IPS DF 6.9 (cell line): ENCODE measurements around the gene HEATR1.

Experiments used
- DNase-seq: peaks from one replicate; pipeline ENCODE4 v3.0.0-alpha.2; 2013; ENCODE audit warnings: low read depth, low spot score
- H3K27ac ChIP-seq: one replicate; pipeline ENCODE4 v1.5.1; 2013; ENCODE audit warnings: low read length, control low read depth
- H3K27me3 ChIP-seq: 2 replicates; pipeline ENCODE4 v1.6.1; 2013; ENCODE audit warnings: mild to moderate bottlenecking, low read length; ENCODE audit not compliant: control insufficient read depth, insufficient read depth
- H3K36me3 ChIP-seq: 2 replicates; pipeline ENCODE4 v1.6.1; 2013; ENCODE audit warnings: low read length; ENCODE audit not compliant: control insufficient read depth, insufficient read depth
- H3K4me1 ChIP-seq: 2 replicates; pipeline ENCODE4 v1.6.1; 2013; ENCODE audit warnings: low read length; ENCODE audit not compliant: control insufficient read depth, insufficient read depth
- H3K4me3 ChIP-seq: 2 replicates; pipeline ENCODE4 v1.5.1; 2013; ENCODE audit warnings: mild to moderate bottlenecking, low read length
- H3K9me3 ChIP-seq: 2 replicates; pipeline ENCODE4 v1.6.1; 2013; ENCODE audit warnings: low read length, inconsistent platforms; ENCODE audit not compliant: control insufficient read depth, insufficient read depth
- WGBS: extraction: QIAGEN DNeasy Blood & Tissue Kit; methylation state at CpG from one replicate; pipeline ENCODE4 v1.1.7; 2013; ENCODE audit warnings: mixed read lengths, missing lambda C conversion rate; ENCODE audit not compliant: insufficient read length, insufficient coverage; 5-methylcytosine and 5-hydroxymethylcytosine counted together

The HEATR1 gene

DNA sequence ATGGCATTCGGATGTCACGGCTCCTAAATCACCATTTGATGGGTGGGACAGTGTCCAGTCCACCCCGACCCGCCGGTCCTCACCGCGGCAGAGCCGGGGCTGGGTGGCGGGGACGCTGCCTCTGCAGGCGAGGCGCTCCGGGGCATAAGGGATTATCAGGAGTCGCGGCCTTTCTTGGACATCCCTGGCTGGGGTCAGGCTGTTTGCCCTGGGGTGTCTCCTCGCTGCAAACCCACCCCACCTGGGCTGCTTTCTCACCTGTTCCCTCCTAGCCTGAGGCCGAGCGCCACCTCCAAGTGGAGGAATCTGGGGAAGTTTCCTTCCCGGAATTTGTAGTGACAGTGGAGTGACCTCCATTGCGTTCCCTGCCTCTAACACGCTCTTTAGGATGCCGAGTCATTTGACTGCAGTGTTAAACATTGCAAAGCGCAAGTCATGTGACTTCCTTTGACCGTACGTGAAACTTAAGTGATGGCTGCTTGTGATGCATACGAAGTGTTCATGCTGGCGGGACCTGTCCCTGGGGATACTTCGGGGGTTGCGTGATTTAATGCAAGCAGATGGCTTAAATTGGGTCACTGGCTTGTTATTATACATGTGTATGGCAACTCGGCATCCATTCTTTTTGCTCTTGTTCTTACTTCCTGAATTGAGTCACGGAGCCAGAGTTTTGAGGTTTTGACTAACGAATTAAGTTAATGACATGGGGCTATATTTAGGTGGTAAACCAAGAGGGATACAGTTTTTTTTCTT is 80.0 kb downstream of the HEATR1 start:
- 0 out of 2 replicates have a peak, but pooled peaks cover 2% of the 10 kb centered on the region for H3K27me3 ChIP-seq
- no CpG with 5 or more reads among the region's 32 CpGs for WGBS
- no peak overlapping the region for H3K27ac ChIP-seq

DNA sequence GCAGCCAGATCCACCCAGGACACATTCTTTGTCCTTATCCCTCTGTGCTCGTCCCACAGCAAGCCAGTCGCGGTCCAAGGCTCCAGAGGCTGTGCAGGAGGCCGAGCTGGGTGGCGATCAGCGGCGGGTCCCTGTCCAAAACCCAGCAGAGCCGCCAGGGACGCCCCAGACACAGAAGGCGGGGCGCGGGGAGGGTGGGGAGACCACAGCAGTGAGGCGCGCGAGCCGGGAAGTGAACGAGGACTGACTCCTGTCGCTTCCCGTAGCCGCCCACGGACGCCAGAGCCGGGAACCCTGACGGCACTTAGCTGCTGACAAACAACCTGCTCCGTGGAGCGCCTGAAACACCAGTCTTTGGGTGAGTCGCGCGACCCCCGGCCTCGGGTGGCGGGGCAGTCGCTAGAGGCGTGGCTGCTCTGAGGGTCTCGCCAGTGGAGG is 80.6 kb downstream of the HEATR1 start, which contains the start of gene LGALS8:
Gene LGALS8 (plus strand): TSS at position 279 of the 438 bp plus-strand sequence. CDS start 2,089 bp downstream, outside the sequence.
- no peak for DNase-seq
- no CpG with 5 or more reads among the region's 35 CpGs for WGBS
- Histone ChIP-seq H3K4me3 (peak within 1 kb of the TSS; percentile 85), H3K4me1 (peaks cover 2% of the 10 kb centered on the region; the same call in 1 of the 2 replicates), H3K27ac (no peak within 1 kb of the TSS), H3K9me3 (no peaks in the 10 kb centered on the region), H3K27me3 (0 out of 2 replicates have a peak, but pooled peaks cover 2% of the 10 kb centered on the region), H3K36me3 (no peaks in the 10 kb centered on the region)

More for the DNA sequence above, 80.0 kb downstream of the HEATR1 start:
- no peaks in the 10 kb centered on the region for H3K9me3 ChIP-seq
- DNase-seq: no peak
- H3K4me1 ChIP-seq: peaks cover 2% of the 10 kb centered on the region; the same call in 1 of the 2 replicates
- H3K36me3 ChIP-seq: no peaks in the 10 kb centered on the region
- H3K4me3 ChIP-seq: peak overlapping the region; percentile 85

DNA sequence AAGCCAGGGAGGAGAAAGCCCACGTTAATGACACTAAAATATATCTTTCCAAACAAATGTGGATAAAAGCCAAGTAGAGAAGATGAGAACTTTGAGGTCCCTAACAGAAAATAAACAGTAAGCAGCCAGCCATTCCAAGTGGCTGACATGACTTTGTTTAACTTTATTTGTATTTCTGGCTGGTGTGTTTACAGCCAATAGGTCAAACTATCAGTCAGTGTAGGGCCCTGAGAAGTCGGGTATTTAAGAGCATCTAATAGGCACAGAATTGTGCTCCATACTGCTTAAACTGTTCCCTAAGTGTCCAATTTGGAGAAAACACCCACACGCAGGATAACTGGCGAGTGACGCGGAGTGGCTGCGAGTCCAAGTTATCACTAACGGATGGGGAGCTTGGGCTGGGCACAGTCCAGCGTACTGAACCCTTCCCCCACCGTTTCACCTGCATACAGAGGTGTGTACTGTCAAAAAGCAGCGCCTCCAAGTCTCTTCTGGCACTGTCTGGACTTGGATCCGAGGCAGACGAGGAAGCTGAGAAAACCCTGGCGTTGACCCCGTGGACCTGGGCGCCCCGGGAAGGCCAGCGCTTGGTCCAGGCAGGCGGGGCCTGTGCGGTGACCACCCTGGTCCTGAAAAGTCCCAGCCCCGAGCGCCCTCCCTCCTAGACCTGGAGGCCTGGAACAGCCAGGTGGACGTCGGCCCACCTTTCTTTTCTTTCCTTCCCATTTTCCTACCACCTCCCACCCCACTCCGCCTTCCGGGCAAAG is 81.2 kb downstream of the HEATR1 start:
- Histone ChIP-seq H3K36me3 (no peaks in the 10 kb centered on the region), H3K27ac (no peak overlapping the region), H3K27me3 (0 out of 2 replicates have a peak, but pooled peaks cover 2% of the 10 kb centered on the region), H3K9me3 (no peaks in the 10 kb centered on the region), H3K4me1 (peaks cover 2% of the 10 kb centered on the region; the same call in 1 of the 2 replicates), H3K4me3 (peak overlapping the region; percentile 85; the same call in 1 of the 2 replicates)
- no peak for DNase-seq
- no CpG with 5 or more reads among the region's 26 CpGs for WGBS

DNA sequence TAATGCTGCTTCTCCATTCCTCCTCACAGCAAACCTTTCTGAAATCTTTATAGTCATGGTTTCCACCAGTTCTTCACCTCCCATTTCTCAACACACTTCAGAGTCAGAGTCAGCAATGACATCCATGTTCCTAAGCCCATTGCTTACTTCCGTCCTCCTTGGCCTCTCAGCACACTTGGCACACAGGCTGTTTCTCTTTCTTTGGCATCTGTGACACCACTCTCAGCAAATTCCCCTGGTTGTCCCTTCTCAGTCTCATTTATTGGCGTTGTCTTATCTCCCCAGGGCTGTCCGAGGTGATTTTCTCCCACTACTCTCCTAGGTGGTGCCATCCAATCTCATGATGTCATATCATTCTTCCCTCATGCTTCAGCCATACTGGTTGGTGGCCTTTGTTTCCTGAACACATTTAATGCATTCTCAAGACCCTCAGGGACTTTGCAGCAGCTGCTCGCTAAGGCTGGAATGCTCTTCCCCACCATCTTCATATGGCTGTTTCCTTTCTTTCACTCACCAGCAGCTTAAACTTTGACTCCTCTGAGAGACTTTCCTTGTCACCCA is 83.8 kb downstream of the HEATR1 start:
- no peaks in the 10 kb centered on the region for H3K36me3 ChIP-seq
- H3K4me1 ChIP-seq: peaks cover 2% of the 10 kb centered on the region
- no peak overlapping the region for H3K4me3 ChIP-seq
- H3K27ac ChIP-seq: no peak overlapping the region
- no peaks in the 10 kb centered on the region for H3K9me3 ChIP-seq
- DNase-seq: no peak
- no CpG with 5 or more reads among the region's 4 CpGs for WGBS
- 0 out of 2 replicates have a peak, but pooled peaks cover 2% of the 10 kb centered on the region for H3K27me3 ChIP-seq

DNA sequence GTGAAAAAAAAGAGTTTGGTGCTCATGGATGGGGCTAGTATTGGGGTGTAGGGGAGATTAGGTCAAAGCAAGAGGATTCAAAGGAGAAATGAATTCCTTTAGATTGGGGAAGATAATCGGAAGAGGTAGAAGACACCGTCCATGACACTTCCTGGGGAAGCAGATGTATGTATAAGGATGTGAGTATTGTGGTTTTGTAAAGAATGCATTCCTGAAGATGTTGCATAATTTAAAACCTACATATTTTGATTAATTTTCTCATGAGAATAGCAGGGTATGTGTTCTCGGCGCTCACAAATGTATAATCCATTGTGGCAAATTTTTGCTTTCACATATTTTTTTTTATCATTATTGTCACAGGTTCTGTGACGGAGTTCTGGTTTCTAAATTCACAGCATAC is 86.0 kb downstream of the HEATR1 start:
- DNase-seq: no peak
- H3K36me3 ChIP-seq: no peaks in the 10 kb centered on the region
- no peaks in the 10 kb centered on the region for H3K9me3 ChIP-seq
- H3K27ac ChIP-seq: no peak overlapping the region
- H3K27me3 ChIP-seq: 0 out of 2 replicates have a peak, but pooled peaks cover 2% of the 10 kb centered on the region
- H3K4me1 ChIP-seq: peaks cover 2% of the 10 kb centered on the region
- 100% methylated on average over 1 of the region's 5 CpGs for WGBS
- H3K4me3 ChIP-seq: no peak overlapping the region

DNA sequence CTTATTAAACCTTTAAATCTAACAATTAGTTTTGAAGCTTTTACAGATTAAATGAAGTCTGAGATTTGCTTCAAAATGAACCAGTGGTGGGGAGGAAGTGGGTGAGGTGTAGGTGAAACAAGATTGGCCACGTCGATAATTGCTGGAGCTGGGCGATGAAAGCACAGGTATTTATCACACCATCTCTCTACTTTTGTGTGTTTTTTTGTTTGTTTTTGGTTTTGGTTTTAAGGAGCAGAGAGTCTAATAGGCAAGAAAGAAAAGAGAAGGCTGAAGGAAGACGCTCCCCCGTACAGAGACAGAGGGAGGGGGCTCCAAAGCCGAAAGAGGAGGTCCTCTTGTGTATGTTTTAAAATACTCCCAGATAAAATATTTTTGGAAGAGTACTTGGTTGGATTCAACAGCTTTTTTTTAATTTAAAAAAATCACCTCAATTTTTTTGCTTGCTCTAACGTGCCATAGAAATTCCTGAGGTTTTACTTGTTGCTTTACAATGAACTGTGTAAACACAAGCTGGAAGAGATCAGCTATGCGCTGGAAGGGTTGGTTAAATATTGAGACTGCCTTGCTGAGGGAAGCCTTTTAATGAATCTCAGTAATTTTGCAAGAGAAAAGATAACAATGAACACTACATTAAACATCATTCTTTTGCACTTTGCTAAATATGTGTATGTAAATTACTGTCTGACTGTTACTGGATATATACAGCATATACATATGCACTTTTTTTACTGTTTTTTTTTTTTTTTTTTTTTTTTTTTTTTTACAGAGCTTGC is 87.2 kb downstream of the HEATR1 start:
- Histone ChIP-seq H3K27me3 (0 out of 2 replicates have a peak, but pooled peaks cover 2% of the 10 kb centered on the region), H3K4me3 (no peak overlapping the region), H3K27ac (no peak overlapping the region), H3K36me3 (no peaks in the 10 kb centered on the region), H3K9me3 (no peaks in the 10 kb centered on the region), H3K4me1 (no peaks in the 10 kb centered on the region; the same call in 1 of the 2 replicates)
- no CpG with 5 or more reads among the region's 8 CpGs for WGBS
- no peak for DNase-seq

DNA sequence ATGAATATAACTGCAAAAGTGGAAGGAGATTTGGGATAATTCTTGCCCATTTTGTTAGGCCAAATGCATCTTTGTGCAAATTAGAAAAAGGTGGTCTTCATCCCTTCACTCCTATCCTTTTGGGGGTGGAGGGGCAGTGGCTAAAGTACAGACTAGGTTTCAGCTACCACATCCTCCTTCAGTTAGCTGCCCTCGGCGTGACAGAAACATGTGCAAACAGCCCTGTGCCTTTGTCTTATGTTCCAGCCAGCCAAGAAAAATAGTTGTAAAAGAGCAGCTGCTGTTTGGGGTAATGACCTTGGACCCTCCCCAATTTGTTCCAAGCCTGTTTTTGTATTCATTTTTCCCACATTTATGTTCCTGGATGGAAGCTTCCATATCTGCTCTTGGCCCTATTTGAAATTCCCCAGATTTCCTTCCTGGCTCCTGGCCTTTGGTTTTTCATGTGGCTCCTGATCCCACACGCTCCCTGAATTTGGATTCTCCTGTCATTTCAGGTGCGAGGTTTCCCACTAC is 88.8 kb downstream of the HEATR1 start:
- no peak overlapping the region for H3K4me3 ChIP-seq
- H3K36me3 ChIP-seq: no peaks in the 10 kb centered on the region
- 0 out of 2 replicates have a peak, but pooled peaks cover under 1% of the 10 kb centered on the region for H3K27me3 ChIP-seq
- no peak overlapping the region for H3K27ac ChIP-seq
- H3K9me3 ChIP-seq: no peaks in the 10 kb centered on the region
- no peak for DNase-seq
- no peaks in the 10 kb centered on the region; the same call in 1 of the 2 replicates for H3K4me1 ChIP-seq
- WGBS: no CpG with 5 or more reads among the region's 4 CpGs

DNA sequence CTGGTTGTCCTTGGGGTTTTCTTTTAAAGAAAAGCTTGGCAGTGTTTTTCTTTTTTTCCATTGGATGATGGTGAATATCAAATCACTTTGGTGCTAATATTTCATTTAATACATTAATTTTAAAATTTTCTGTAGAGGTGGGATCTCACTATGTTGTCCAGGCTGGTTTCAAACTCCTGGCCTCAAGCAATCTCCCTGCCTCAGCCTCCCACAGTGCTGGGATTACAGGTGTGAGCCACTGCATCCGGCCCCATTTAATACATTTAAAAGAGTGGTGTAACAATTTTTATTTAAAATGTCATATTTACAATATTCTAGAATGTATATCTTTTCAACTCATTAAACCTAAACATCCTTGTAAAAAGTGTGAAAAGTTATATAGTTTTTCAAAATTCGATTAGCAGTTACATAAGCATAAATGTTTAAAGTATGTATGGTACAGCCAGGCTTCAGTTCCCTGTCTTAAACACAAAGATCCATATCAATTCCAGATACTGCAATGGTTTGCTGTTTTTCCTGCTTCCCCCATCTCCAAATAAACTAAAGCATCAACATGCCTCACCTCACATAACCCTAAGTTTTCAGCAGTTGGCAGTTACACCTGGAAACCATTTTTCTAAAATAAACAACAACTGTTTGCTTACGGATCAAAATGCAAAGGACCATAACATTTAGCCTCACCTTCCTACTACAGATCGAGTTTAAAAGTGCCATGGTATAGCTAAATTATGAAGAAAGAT is 89.4 kb downstream of the HEATR1 start:
- Histone ChIP-seq H3K4me3 (no peak overlapping the region), H3K4me1 (no peaks in the 10 kb centered on the region; the same call in 1 of the 2 replicates), H3K27me3 (no peaks in the 10 kb centered on the region), H3K36me3 (no peaks in the 10 kb centered on the region), H3K27ac (no peak overlapping the region), H3K9me3 (no peaks in the 10 kb centered on the region)
- no CpG with 5 or more reads among the region's 4 CpGs for WGBS
- no peak for DNase-seq

DNA sequence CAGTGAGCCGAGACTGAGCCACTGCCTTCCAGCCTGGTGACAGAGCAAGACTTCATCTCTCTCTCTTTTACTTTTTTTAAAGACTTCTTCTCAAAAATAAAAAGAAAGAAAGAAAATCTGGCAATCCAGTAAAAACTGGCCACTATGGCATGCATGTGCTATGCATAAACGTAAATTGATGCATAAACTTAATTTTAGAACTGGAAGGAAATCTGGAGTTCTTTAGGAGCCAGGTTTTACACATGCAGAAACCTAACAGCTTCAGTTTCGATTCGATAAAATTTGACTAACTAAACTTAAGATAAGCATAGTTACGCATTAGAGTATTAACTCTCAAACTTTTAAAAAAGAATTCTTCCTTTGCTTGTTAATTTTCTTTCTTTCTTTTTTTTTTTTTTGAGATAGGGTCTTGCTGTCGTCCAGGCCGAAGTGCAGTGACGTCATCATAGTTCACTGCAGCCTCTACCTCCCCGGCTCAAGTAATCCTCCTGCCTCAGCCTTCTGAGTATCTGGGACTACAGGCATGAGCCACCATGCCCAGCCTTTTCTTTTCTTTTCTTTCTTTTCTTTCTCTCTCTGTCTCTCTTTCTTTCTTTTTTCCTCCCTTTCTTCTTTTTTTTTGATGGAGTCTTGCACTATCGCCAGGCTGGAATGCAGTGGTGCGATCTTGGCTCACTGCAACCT is 92.4 kb downstream of the HEATR1 start:
- Histone ChIP-seq H3K27me3 (no peaks in the 10 kb centered on the region), H3K4me1 (no peaks in the 10 kb centered on the region; the same call in 1 of the 2 replicates), H3K4me3 (no peak overlapping the region), H3K9me3 (no peaks in the 10 kb centered on the region), H3K27ac (no peak overlapping the region), H3K36me3 (no peaks in the 10 kb centered on the region)
- DNase-seq: no peak
- WGBS: no CpG with 5 or more reads among the region's 11 CpGs
